ENCODE data around the gene FAH. TPM values are rescaled to one million over a fixed set of nuclear protein-coding genes. Genes with fewer than 3 reads are reported as not detected.

FAH gene
- total RNA-seq, 1 donor from 2014 or later = 23.4 TPM

- intact Hi-C loops (cut with DNase I) = no loop called here
- no peaks in the 10 kb centered on the region for H3K36me3 ChIP-seq
- no peak for TF ChIP-seq CTCF (IDR thresholded peaks at IDR 0.05)
- H3K4me3 ChIP-seq = no peak overlapping the region
- no peaks in the 10 kb centered on the region for H3K4me1 ChIP-seq
- H3K27ac ChIP-seq = no peak overlapping the region
- DNase-seq (ENCODE audit: low spot score in 2 of 2) = no peak
- H3K27me3 ChIP-seq = no peaks in the 10 kb centered on the region
- no peaks in the 10 kb centered on the region for H3K9me3 ChIP-seq
Observed at GRCh38 chr15:80107774-80108173, 45.0 kb upstream of the FAH start.

GRCh38 chr15:80109388-80109787 is 43.4 kb upstream of the FAH start:
- TF ChIP-seq CTCF (IDR thresholded peaks at IDR 0.05) = no peak
- no peak overlapping the region for H3K27ac ChIP-seq
- DNase-seq (ENCODE audit: low spot score in 2 of 2) = no peak
- no peaks in the 10 kb centered on the region for H3K36me3 ChIP-seq
- no peak overlapping the region for H3K4me3 ChIP-seq
- intact Hi-C loops (cut with DNase I) = no loop called here
- H3K9me3 ChIP-seq = no peaks in the 10 kb centered on the region
- no peaks in the 10 kb centered on the region for H3K27me3 ChIP-seq
- H3K4me1 ChIP-seq = no peaks in the 10 kb centered on the region

- Histone ChIP-seq H3K9me3 (no peaks in the 10 kb centered on the region), H3K27me3 (no peaks in the 10 kb centered on the region), H3K4me3 (no peak overlapping the region), H3K4me1 (no peaks in the 10 kb centered on the region), H3K36me3 (no peaks in the 10 kb centered on the region), H3K27ac (no peak overlapping the region)
- intact Hi-C loops (cut with DNase I) = no loop called here
- DNase-seq (ENCODE audit: low spot score in 2 of 2) = no peak
- TF ChIP-seq CTCF (IDR thresholded peaks at IDR 0.05) = no peak
Observed at GRCh38 chr15:80110920-80111319, 41.9 kb upstream of the FAH start.

GRCh38 chr15:80114114-80114513 is 38.7 kb upstream of the FAH start:
- H3K27me3 ChIP-seq = no peaks in the 10 kb centered on the region
- H3K4me3 ChIP-seq = no peak overlapping the region
- no peaks in the 10 kb centered on the region for H3K4me1 ChIP-seq
- H3K27ac ChIP-seq = no peak overlapping the region
- TF ChIP-seq CTCF (IDR thresholded peaks at IDR 0.05) = no peak
- no peaks in the 10 kb centered on the region for H3K9me3 ChIP-seq
- no peaks in the 10 kb centered on the region for H3K36me3 ChIP-seq
- no peak for DNase-seq (ENCODE audit: low spot score in 2 of 2)
- intact Hi-C loops (cut with DNase I) = no loop called here

- no peaks in the 10 kb centered on the region for H3K36me3 ChIP-seq
- no peaks in the 10 kb centered on the region for H3K27me3 ChIP-seq
- intact Hi-C loops (cut with DNase I) = no loop called here
- no peak overlapping the region for H3K27ac ChIP-seq
- TF ChIP-seq CTCF (IDR thresholded peaks at IDR 0.05) = no peak
- no peaks in the 10 kb centered on the region for H3K9me3 ChIP-seq
- DNase-seq (ENCODE audit: low spot score in 2 of 2) = no peak
- H3K4me3 ChIP-seq = no peak overlapping the region
- H3K4me1 ChIP-seq = no peaks in the 10 kb centered on the region
Observed at GRCh38 chr15:80115021-80115420, 37.8 kb upstream of the FAH start.

- peaks cover 0 to 12% of the 10 kb centered on the region in 2 donors for H3K36me3 ChIP-seq
- H3K4me3 ChIP-seq = no peak overlapping the region
- no peaks in the 10 kb centered on the region for H3K4me1 ChIP-seq
- TF ChIP-seq CTCF (IDR thresholded peaks at IDR 0.05) = no peak
- DNase-seq (ENCODE audit: low spot score in 2 of 2) = no peak
- H3K27me3 ChIP-seq = no peaks in the 10 kb centered on the region
- intact Hi-C loops (cut with DNase I) = no loop called here
- no peak overlapping the region for H3K27ac ChIP-seq
- no peaks in the 10 kb centered on the region for H3K9me3 ChIP-seq
Observed at GRCh38 chr15:80118956-80119355, 33.8 kb upstream of the FAH start.
